WERI-Rb-1 (cell line): ENCODE results near the gene LEFTY1.
"Not testable (repeated sequence)": the region's sequence is repeated elsewhere in the genome, so short reads cannot be mapped to it uniquely, and the experiment has no call there.

Source experiments
- DNase-seq: peaks from one replicate; pipeline ENCODE4 v3.0.0-alpha.2; 2020
- H3K27ac ChIP-seq: fragments of 250-450 bp; sonication (Bioruptor Pico); 2 replicates; pipeline ENCODE4 v1.5.1; 2020; ENCODE audit warnings: mild to moderate bottlenecking, moderate library complexity
- H3K27me3 ChIP-seq: fragments of 250-450 bp; sonication (Bioruptor Pico); 2 replicates; pipeline ENCODE4 v1.5.1; 2021; ENCODE audit warnings: mild to moderate bottlenecking, low read depth, moderate library complexity; ENCODE audit not compliant: insufficient read depth, severe bottlenecking
- H3K36me3 ChIP-seq: fragments of 250-450 bp; sonication (Bioruptor Pico); 2 replicates; pipeline ENCODE4 v1.5.1; 2020; ENCODE audit warnings: mild to moderate bottlenecking, moderate library complexity
- H3K4me3 ChIP-seq: 2 replicates; pipeline ENCODE4 v1.5.1; 2011; ENCODE audit warnings: low read depth, mild to moderate bottlenecking, control low read depth, low read length
- H3K9me3 ChIP-seq: fragments of 250-450 bp; sonication (Bioruptor Pico); 2 replicates; pipeline ENCODE4 v1.5.1; 2021; ENCODE audit warnings: mild to moderate bottlenecking, moderate library complexity; ENCODE audit not compliant: severe bottlenecking
- TF ChIP-seq, protein P1 (sequence below): IDR thresholded peaks from 2 replicates; pipeline ENCODE4 v1.5.1; 2011; ENCODE audit warnings: low read depth, mild to moderate bottlenecking, control low read depth, inconsistent platforms, low read length

Gene LEFTY1

DNA sequence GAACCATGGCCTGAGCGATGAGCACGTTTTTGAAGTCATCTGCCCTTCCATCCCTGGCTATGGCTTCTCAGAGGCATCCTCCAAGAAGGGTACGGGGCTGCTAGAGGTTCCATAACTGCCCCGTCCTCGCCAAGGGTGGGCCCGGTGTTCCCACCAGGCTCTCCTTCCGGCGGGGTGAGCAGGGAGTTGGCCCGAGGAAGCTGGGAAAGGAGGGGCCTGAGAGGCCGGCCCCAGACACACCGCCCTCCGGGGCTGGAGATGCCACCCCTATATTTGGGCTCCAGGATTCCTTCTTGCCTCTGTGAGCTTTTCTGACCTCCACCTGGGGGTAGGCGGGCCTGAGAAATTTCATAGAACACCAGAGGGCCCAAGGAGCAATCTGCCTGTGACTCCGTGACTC lies 50.2 kb downstream of the LEFTY1 start:
- Histone ChIP-seq H3K36me3 (no peaks in the 10 kb centered on the region), H3K9me3 (no peaks in the 10 kb centered on the region), H3K27ac (no peak overlapping the region), H3K4me3 (no peak overlapping the region), H3K27me3 (no peaks in the 10 kb centered on the region)
- no peak for DNase-seq
- TF ChIP-seq, protein P1, sequence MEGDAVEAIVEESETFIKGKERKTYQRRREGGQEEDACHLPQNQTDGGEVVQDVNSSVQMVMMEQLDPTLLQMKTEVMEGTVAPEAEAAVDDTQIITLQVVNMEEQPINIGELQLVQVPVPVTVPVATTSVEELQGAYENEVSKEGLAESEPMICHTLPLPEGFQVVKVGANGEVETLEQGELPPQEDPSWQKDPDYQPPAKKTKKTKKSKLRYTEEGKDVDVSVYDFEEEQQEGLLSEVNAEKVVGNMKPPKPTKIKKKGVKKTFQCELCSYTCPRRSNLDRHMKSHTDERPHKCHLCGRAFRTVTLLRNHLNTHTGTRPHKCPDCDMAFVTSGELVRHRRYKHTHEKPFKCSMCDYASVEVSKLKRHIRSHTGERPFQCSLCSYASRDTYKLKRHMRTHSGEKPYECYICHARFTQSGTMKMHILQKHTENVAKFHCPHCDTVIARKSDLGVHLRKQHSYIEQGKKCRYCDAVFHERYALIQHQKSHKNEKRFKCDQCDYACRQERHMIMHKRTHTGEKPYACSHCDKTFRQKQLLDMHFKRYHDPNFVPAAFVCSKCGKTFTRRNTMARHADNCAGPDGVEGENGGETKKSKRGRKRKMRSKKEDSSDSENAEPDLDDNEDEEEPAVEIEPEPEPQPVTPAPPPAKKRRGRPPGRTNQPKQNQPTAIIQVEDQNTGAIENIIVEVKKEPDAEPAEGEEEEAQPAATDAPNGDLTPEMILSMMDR, result no peak

DNA sequence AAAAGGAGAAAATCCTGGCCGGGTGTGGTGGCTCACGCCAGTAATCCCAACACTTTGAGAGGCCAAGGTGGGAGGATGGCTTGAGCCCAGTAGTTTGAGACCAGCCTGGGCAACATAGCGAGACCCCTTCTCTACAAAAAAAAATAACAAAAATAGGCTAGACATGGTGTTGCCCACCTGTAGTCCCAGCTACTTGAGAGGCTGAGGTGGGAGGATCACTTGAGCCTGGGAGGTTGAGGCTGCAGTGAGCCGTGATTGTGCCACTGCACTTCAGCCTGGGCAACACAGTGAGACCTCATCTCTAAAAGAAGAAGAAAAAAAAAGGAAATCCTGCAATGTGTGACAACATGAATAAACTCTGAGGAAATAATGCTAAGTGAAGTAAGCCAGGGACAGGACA lies 52.6 kb downstream of the LEFTY1 start:
- not testable (repeated sequence) for H3K36me3 ChIP-seq, H3K27me3 ChIP-seq, H3K27ac ChIP-seq, H3K9me3 ChIP-seq, DNase-seq, H3K4me3 ChIP-seq
